HG03457 (cell line): ENCODE results near the gene KRTAP12-1.

Experiments used
- ATAC-seq: cut with Tn5 transposase; IDR thresholded peaks from one replicate; pipeline ENCODE4 v1.9.1; 2021; ENCODE audit warnings: moderate number of reproducible peaks; ENCODE audit not compliant: unreplicated experiment

The KRTAP12-1 gene

GRCh38 chr21:44711327-44712202 lies 29.6 kb upstream of the KRTAP12-1 start, which contains the start of gene TSPEAR:
Gene TSPEAR (minus strand): TSS chr21:44711572. CDS start chr21:44711514, 58 bp downstream.
- ATAC-seq: no peak

GRCh38 chr21:44710756-44711326 lies 28.9 kb upstream of the KRTAP12-1 start:
- ATAC-seq: no peak

GRCh38 chr21:44710294-44710665 lies 28.3 kb upstream of the KRTAP12-1 start:
- ATAC-seq: no peak

- ATAC-seq: no peak
Observed at GRCh38 chr21:44709426-44710293, 27.7 kb upstream of the KRTAP12-1 start.

GRCh38 chr21:44708866-44709425 lies 27.0 kb upstream of the KRTAP12-1 start:
- ATAC-seq: no peak

GRCh38 chr21:44708213-44708865 lies 26.4 kb upstream of the KRTAP12-1 start:
- ATAC-seq: no peak

GRCh38 chr21:44706706-44707581 lies 25.0 kb upstream of the KRTAP12-1 start:
- no peak for ATAC-seq

DNA sequence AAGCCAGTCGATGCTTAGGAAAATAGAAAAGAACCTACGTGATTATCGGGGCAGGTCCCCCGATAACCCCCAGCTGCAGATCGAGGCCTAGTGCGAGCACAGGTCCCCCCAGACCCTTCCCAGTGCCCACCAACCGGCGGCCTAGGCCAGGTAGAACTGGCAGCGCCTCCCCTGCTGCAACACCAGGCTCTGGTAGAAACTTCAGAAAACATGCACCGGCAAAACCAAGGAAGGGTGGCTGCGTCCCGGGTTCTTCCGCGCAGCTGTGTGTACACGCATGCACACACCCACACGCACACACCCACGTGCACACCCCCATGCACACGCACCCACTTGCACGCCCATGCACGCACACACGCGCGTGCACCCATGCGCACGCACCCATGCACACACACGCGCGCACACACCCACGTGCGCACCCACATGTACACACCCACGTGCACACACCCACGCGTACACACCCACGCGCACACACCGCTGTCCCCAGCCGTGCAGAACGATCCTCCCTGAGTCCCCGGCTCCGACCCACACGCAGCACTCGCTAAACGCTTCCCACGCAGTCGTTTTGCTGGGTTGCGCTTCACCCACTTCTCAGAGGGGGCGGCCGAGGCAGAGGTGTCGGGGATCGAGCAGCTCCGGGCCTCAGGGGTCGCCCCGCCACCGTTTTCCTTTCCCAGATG lies 24.2 kb upstream of the KRTAP12-1 start:
- no peak for ATAC-seq

- no peak for ATAC-seq
Observed at GRCh38 chr21:44704636-44705001, 22.7 kb upstream of the KRTAP12-1 start.

DNA sequence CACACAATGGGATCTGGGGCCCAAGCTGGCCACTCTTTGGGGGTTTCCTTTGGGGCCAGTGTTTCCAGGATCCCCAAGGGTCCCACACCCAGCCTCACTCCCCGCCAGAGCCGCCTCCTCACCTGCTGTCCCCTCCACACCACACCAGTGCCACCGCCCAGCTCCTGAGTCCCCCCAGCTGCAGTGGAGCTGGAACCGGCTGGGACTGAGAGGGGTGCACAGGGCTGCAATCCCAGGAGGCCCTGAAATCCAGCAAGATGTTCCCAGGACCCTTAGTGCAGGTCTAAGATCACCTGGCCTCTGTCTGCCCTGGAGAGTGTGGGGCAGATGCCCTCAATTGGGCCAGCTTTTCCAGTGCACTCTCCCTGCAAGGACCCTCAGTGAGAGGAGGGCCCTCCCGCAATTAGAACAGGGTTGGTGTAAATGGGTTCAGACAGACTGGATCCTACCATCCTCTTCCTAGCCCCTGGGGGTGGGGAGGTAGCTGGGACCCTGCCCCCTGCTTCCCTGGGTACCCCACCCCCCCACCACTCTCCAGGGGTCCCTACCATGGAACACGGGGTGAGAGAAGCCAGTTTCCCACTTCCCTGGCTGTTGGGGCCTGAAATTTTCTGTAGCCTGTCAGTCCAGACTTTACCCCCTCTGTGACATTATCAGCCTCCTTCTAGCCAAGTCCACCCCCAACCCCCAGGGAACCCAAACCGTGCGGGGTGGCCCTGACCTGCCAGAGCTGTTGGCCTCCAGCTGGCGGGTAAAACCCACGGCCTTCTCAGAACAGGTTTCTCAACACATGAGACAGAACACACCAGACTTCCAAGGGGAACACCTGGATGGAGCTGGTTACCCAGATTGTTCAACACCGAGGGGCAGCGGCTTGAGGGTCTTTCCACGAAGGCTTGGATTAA lies 22.0 kb upstream of the KRTAP12-1 start:
- no peak for ATAC-seq

DNA sequence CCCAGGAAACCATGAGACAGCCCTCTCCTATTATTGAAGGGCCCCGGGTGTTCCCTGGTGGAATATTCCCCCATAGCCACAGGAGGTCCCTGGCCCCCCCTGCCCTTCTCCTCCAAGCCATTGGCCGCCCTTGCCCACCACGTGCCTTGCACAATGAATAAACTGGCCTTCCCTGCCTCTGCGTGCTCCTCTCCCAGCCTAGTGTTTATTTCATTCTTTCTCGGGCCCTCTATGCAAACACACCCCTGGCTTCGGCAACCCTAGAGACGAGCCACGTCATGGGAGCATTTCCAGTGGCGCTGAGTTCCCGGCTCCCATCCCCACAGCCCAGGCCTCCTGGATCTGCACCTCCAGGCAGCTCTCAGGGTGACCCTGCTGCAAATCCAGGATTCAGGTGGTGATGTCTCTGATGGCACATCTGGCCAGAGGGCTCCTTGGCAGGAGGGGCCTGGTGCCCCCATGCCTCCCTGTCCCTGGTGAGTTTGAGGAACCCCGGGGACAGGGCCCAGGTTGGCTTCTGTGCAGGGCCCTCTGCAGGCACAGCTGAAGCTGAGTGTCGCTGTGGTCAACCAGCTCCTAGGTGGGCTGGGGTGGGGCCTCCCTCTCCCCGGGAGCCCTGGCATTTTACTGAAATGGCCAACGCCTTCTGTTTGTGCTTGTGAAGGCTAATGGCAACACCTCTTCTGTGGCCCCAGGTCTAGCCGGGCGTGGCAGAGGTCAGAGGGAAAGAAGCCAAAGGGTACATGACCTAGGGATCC lies 21.2 kb upstream of the KRTAP12-1 start:
- ATAC-seq: no peak

GRCh38 chr21:44702111-44702972 lies 20.4 kb upstream of the KRTAP12-1 start:
- no peak for ATAC-seq

GRCh38 chr21:44701541-44701940 lies 19.6 kb upstream of the KRTAP12-1 start:
- ATAC-seq: no peak

- ATAC-seq: no peak
Observed at GRCh38 chr21:44701023-44701400, 19.0 kb upstream of the KRTAP12-1 start.

- ATAC-seq: no peak
Observed at GRCh38 chr21:44700101-44701022, 18.4 kb upstream of the KRTAP12-1 start.
